Muscle layer of colon (tissue), 2 donors: Measurements from ENCODE around the gene EREG.

Source experiments
- H3K27ac ChIP-seq: one replicate; pipeline ENCODE4 v1.7.0; 2013; ENCODE audit warnings: low read depth, mild to moderate bottlenecking, low read length, moderate library complexity
- H3K27me3 ChIP-seq, 2 donors: one replicate each; pipeline ENCODE4 v1.7.0; 2013; ENCODE audit warnings: low read length in 2 of 2, mild to moderate bottlenecking in 2 of 2; ENCODE audit not compliant: insufficient read depth in 2 of 2, control insufficient read depth in 1 of 2
- H3K36me3 ChIP-seq: one replicate; pipeline ENCODE4 v1.7.0; 2013; ENCODE audit warnings: mild to moderate bottlenecking, low read length; ENCODE audit not compliant: insufficient read depth
- H3K4me1 ChIP-seq: one replicate; pipeline ENCODE4 v1.7.0; 2013; ENCODE audit warnings: mild to moderate bottlenecking, low read length; ENCODE audit not compliant: insufficient read depth
- H3K4me3 ChIP-seq, 2 donors: one replicate each; pipeline ENCODE4 v1.7.0; 2013; ENCODE audit warnings: low read length in 2 of 2, low read depth in 1 of 2, mild to moderate bottlenecking in 1 of 2, moderate library complexity in 1 of 2
- H3K9ac ChIP-seq: one replicate; pipeline ENCODE4 v1.7.0; 2013; ENCODE audit warnings: low read length
- H3K9me3 ChIP-seq: one replicate; pipeline ENCODE4 v1.7.0; 2013; ENCODE audit warnings: mild to moderate bottlenecking, low read length
- donor health status: abdominal sarcoma.
- donor health status: Adenocarcinoma of cecum.

The EREG gene

DNA sequence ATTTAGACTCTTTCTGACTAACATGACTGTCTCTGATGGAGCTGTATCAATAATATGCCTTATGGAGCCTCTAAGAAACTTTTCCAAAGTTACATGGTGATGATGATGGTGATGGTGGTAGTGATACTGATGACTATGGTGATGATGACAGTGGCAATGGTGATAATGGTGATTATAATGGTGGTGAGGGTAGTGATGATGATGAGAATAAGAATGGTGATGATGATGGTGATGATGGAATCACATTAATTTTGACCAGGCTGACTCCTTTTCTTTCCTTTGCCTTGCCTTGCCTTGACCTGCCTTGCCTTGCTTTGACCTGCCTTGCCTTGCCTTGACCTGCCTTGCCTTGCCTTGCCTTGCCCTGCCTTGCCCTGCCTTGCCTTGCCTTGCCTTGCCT lies 48.3 kb downstream of the EREG start:
- no peak overlapping the region for H3K27ac ChIP-seq

DNA sequence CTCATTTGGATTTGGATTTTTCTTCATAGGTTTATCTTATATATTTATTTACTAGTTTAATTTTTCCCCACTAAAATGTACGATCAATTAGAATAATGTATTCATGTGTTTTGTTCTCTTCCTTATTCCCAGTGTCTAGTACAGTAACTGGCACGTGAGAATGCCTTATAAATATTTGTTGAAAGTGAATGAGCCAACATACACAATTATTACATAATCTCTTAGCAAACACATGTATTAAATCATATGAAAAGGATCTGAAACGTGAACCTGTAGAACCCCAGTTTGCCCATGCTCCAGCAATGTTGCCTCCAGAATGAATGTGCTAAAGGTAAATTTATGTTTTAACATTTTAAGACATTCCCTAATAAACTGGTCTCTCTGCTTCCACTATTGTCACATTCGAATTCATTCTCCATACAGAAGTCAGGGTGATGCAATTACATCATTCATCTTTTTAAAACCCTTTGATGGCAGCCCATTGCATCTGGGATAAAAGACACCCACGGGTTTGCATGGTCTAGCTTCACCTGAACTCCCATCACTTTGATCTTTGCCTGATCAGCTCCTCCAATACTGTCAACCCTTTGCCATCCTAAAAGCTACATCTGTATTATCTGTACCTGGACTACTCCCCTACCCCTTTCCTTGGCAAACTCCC lies 49.3 kb downstream of the EREG start:
- Histone ChIP-seq H3K4me3 (no peak overlapping the region), H3K9ac (no peak overlapping the region), H3K4me1 (no peaks in the 10 kb centered on the region), H3K27me3 (no peaks in the 10 kb centered on the region), H3K36me3 (no peaks in the 10 kb centered on the region), H3K9me3 (no peaks in the 10 kb centered on the region), H3K27ac (no peak overlapping the region)

More for the DNA sequence above, 48.3 kb downstream of the EREG start:
- Histone ChIP-seq H3K36me3 (no peaks in the 10 kb centered on the region), H3K4me3 (no peak overlapping the region), H3K9me3 (no peaks in the 10 kb centered on the region), H3K9ac (no peak overlapping the region), H3K27me3 (no peaks in the 10 kb centered on the region), H3K4me1 (no peaks in the 10 kb centered on the region)

DNA sequence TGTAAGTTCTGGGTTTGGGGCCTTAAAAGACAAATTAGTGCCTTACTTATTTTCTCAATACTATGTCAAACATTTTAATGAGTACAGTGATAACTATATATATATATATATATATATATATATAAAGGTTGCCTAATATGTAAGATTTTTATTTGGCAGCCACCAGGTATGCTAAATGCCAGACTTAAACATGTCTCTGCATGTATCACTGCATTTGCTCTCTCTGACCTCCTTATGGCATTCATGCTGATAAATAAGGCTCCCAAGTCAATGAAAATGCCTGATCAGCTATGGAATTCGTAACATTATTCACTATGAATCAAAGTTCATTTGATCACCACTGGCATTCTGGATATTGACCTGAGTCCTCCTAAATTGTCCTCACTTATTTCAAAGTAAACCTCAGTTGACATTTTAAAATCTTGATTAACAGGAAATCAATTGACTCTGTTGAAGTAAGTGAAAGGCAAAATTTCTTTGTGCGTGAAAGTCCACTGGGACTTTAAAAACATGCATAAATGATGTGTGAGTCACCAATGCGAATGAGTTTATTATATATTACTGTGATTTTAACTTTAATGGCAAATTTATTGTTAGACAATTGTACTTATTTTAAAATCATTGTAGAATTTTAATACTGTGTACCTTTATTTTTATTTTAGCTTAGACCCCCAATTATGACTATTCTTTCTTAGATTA lies 50.8 kb downstream of the EREG start:
- Histone ChIP-seq H3K4me3 (no peak overlapping the region), H3K4me1 (no peaks in the 10 kb centered on the region)

DNA sequence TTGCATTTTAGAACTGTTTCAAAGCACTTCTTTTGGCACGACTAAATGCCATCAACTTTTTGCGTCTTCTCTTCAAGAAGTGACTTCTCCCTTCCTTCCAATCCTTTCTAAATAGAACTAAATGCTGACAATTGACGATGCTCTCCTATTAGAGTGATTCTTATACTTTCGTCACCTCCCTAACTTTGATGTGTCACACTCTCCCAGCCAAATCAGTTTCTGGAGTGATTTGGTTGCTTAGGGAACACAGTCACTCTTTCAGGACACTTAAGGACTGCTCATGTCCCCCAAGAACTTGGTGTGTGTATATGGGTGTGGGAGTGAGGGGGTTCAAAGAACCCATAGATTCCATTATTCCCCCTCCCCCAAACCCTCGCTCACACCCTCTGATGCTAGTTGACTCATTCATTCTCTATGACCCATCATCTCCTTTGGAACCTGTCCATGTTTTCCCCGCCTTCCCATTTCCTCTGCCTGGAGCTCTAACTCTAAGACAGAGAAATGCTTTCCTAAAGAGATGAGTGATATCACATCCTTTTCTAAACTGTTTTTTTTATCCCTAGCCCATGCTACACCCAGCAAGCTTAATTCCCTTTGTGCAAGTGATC lies 53.2 kb downstream of the EREG start:
- H3K27me3 ChIP-seq: no peaks in the 10 kb centered on the region
- H3K4me3 ChIP-seq: no peak overlapping the region
- no peak overlapping the region for H3K27ac ChIP-seq
- H3K9ac ChIP-seq: no peak overlapping the region
- no peaks in the 10 kb centered on the region for H3K36me3 ChIP-seq
- no peaks in the 10 kb centered on the region for H3K9me3 ChIP-seq
- H3K4me1 ChIP-seq: no peaks in the 10 kb centered on the region

More for the DNA sequence above, 50.8 kb downstream of the EREG start:
- no peaks in the 10 kb centered on the region for H3K36me3 ChIP-seq
- H3K9me3 ChIP-seq: no peaks in the 10 kb centered on the region
- no peaks in the 10 kb centered on the region for H3K27me3 ChIP-seq
- no peak overlapping the region for H3K27ac ChIP-seq
- H3K9ac ChIP-seq: no peak overlapping the region

DNA sequence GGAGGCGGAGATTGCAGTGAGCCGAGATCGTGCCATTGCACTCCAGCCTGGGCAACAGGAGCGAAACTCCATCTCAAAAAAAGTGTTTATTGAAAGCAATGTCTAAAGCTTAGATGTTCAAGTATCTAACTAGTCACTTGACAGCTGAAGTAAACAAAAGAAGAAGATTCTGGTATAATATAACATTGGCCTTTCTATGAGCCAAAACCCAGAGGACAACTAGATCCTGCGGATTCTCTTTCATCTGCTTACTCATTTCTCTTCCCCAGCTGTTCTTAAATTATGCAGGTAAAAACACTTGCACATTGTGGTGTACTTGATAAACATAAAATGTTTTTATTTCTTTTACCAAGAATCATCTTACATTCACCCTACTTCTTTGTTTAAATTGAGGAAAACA lies 55.9 kb downstream of the EREG start:
- Histone ChIP-seq H3K36me3 (no peaks in the 10 kb centered on the region), H3K27ac (no peak overlapping the region), H3K4me1 (no peaks in the 10 kb centered on the region), H3K4me3 (no peak overlapping the region), H3K9ac (no peak overlapping the region), H3K27me3 (no peaks in the 10 kb centered on the region), H3K9me3 (no peaks in the 10 kb centered on the region)

DNA sequence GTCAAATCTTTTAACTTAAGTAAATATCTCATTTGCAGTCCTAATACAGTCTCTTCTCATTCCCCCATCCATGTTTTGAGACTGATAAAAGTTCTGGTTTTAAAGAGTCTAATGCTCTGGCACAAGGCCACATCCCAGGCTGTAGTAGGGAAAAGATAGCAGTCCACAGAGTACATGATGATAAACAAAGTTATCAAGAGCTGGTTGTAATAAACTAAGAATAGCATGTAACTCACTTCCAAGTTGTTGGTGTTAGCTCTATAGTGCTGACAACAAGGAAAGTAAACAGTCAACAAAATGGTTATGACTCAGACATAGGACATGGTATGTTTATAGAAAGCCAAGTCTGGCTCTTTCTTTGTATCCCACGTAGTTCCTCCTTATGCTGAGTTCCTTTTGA lies 58.2 kb downstream of the EREG start:
- no peak overlapping the region for H3K27ac ChIP-seq

DNA sequence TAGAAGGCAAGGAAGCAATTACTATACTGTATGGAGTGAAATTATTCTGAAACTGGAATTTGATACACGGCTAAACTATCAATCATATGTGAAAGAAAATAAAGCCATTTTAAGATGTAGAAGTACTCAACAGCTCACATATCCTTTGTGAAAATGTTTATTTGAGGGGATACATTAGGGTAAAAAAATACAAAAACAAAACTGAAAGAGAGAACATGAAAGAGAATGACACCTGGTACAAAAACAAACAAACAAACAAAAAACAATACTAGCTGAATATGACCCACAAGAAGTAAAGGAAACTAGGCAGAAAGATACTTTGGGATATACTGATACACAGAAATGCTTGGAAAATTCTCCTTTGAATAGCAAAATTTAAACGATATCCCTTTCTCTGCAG lies 59.2 kb downstream of the EREG start:
- Histone ChIP-seq H3K9ac (no peak overlapping the region), H3K27me3 (no peaks in the 10 kb centered on the region), H3K36me3 (no peaks in the 10 kb centered on the region), H3K4me3 (no peak overlapping the region), H3K27ac (no peak overlapping the region), H3K9me3 (no peaks in the 10 kb centered on the region), H3K4me1 (no peaks in the 10 kb centered on the region)

More for the DNA sequence above, 58.2 kb downstream of the EREG start:
- Histone ChIP-seq H3K9ac (no peak overlapping the region), H3K4me1 (no peaks in the 10 kb centered on the region), H3K36me3 (no peaks in the 10 kb centered on the region), H3K27me3 (no peaks in the 10 kb centered on the region), H3K4me3 (no peak overlapping the region), H3K9me3 (no peaks in the 10 kb centered on the region)

DNA sequence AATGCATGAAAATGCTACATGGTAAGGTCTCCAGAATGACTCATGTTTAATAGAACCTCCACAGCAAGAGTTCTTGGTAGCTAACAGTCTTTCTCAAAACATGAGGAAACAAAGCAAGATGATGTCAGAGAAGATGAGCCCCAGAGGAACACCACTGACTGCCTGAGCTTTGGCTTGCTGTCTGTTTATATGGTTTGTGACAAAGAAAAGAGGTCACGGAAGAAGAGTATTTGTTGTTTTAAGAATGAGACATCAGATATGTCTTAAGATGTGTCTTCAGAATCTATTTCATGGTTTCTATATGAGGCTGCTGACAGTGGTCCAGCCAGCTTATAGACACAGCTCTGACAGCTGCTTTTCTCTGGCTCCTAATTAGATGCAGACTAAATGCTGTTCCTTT lies 61.2 kb downstream of the EREG start:
- no peak overlapping the region for H3K4me3 ChIP-seq
- no peaks in the 10 kb centered on the region for H3K9me3 ChIP-seq
- H3K36me3 ChIP-seq: no peaks in the 10 kb centered on the region
- no peak overlapping the region for H3K9ac ChIP-seq
- no peaks in the 10 kb centered on the region for H3K27me3 ChIP-seq
- H3K4me1 ChIP-seq: no peaks in the 10 kb centered on the region
- H3K27ac ChIP-seq: no peak overlapping the region

DNA sequence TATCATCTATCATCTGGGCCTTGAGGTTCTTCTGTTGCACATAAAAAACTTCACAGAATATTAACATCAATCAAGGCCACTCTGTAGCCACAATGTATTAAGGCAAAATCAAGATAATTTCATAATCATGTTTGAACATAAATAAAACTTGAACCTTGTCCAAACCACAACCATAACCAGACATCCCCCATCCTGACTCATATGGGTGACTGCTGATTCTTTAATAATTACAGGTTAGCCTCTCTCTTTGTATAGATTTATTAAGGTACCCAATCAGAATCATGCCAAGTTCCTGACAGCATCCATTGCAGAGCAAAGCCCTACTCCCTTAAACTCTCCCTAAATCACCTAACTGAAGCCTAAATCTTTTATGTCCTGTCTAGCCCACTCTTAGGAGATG lies 63.3 kb downstream of the EREG start:
- H3K9me3 ChIP-seq: no peaks in the 10 kb centered on the region
- no peaks in the 10 kb centered on the region for H3K27me3 ChIP-seq
- H3K27ac ChIP-seq: no peak overlapping the region
- H3K4me1 ChIP-seq: no peaks in the 10 kb centered on the region
- no peaks in the 10 kb centered on the region for H3K36me3 ChIP-seq
- H3K4me3 ChIP-seq: no peak overlapping the region
- H3K9ac ChIP-seq: no peak overlapping the region

DNA sequence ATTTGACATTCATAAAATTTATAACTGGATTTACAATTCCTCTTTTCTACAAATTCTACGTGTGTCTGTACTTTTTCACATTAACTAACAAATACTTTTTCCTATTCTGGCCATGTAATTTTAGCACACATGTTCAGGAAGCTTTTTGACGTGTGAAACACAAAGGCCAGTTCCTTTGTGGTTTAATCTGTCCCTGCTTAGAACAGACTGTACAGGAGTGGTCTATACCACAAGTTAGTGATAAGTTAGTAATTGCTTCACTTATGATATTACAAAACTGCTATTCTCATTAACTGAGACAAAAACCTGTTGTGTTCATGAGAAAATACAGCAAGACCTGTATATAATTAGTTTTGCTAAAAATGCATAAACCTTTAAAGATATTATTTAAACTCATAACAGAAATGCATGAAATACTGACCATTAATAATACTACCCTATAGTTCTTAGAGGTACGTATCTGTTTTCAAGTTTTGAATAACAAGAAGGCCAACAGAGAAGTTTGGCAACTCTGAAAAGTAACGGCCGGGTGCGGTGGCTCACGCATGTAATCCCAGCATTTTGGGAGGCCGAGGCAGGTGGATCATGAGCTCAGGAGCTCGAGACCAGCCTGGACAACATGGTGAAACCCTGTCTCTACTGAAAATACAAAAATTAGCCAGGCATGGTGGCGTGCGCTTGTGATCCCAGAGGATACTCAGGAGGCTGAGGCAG lies 66.3 kb downstream of the EREG start:
- Histone ChIP-seq H3K9ac (no peak overlapping the region), H3K36me3 (no peaks in the 10 kb centered on the region), H3K4me1 (no peaks in the 10 kb centered on the region), H3K9me3 (no peaks in the 10 kb centered on the region), H3K4me3 (no peak overlapping the region), H3K27ac (no peak overlapping the region), H3K27me3 (no peaks in the 10 kb centered on the region)

DNA sequence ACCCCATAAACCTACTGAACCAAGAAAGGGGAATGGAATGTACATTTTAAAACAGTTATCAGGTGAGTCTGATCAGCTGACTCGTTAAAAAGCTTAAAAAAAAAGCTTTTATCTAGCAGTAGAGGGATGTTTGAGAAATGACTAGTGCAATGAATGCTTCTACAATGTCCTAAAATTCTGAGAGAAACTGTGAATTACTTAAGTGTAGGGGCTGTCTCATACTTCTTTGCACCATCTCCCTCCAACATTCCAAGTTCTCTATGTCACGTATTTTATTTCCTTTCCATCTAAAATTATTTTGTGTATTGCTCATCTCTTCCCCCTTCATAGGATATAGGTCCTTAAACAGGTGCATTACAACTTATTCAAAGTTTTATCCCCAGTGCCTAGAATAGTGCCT lies 68.1 kb downstream of the EREG start:
- H3K9me3 ChIP-seq: no peaks in the 10 kb centered on the region
- no peaks in the 10 kb centered on the region for H3K27me3 ChIP-seq
- no peak overlapping the region for H3K9ac ChIP-seq
- no peak overlapping the region for H3K4me3 ChIP-seq
- no peak overlapping the region for H3K27ac ChIP-seq
- no peaks in the 10 kb centered on the region for H3K36me3 ChIP-seq
- H3K4me1 ChIP-seq: no peaks in the 10 kb centered on the region
